Stimulated activated CD4-positive, alpha-beta T cell treated with anti-CD3 and anti-CD28 coated beads, Interleukin-15, amount 100 ng/mL, for 1 hour (primary cell): Measurements from ENCODE around the gene AMIGO2.

Experiments
- DNase-seq, 2 donors: peaks; one replicate each; pipeline ENCODE4 v3.0.0-alpha.2; 2020; ENCODE audit warnings: low read depth in 1 of 2, low spot score in 1 of 2

The AMIGO2 gene

DNA sequence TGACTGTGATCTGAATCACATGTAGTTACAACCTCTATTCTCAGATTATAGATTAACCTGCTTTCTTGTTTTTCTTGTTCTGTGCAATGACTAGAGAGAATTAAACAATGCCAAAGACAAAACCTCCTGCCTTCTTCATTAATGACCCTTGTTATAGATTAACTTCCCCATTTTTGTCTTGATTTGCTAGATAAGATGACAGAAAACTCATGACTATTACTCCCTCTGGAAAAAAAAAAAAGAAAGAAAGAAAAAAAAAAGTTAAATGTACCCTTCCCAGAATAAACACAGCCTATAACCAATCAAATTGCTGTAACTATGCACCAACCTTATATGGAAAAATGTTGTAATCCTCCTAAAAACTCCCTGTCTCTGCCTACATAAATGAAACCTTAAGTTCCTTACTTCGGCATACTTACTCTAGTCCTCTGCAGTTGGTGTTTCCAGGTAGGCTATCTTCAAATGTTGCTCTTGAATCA lies 41.5 kb downstream of the AMIGO2 start:
- DNase-seq = no peak

DNA sequence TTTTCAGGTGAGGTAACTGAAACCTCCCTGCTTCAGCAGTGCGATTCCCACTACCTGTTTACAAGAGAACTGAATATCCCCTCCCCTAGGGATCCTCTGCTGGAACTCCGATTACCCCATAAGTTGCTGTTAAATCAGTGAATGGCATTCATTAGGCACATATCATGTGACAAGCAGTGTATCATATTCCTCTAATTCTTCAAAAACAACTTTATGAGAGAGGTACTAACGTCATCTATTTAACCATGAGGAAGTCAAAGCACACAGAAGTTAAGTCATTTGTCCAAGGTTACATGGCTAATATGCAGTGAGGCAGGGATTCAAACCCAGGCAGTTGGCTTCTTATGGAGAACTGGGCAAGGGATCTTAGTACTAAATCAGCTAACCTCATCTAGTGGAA lies 44.3 kb downstream of the AMIGO2 start:
- no peak for DNase-seq

DNA sequence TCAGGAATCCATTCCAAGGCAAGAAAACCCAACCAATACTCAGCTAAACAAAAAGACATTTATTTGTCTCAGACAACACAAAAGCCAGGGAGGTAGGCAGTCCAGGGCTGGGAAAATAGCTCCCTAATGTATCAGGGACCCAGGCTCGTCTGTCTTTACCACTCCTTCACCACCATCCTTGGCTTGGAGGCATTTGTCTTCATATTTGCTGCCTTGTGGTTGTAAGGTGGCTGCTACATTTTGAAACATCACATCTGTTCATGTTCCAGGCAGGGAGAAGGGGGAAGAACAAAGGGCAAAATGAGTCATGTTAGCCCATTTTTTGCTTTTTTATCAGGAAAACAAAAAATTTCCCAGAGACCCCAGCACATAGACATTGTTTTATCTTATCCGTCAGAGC lies 45.1 kb downstream of the AMIGO2 start:
- no peak for DNase-seq

DNA sequence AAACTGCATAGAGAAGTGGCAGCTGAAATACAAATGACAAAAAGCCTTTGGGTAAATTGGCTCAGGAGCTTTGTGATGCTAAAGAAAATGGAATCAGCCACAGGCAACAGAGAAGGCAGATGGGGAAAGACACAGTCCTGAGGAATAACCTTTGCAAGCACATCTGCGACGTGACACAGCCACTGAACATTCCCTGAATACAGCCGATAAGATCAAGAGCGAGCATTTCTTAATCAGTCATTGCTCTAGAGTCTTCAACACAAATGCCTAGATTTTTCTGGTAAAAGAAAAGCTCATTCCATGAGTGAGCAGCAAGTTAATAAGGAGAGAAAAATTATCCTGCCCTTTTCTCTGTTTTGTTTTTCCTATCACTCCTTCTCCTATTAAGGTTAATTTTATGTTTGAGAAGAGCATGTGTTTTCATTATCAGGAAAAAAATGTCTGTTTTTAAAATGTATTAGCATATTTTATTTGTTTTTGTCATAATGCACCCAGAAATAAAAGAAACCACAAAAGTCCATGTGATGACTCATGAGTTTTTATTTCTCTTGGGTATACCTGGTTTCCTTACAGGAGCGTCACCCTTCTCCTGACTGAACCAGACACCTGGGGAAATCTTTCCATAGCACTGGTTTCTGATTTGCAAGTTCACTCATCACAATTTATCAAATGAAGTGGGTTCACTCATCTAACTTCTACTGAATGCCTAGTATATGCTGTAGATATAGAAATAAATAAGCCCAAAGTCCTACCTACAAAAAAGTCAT lies 45.8 kb downstream of the AMIGO2 start:
- DNase-seq = no peak

DNA sequence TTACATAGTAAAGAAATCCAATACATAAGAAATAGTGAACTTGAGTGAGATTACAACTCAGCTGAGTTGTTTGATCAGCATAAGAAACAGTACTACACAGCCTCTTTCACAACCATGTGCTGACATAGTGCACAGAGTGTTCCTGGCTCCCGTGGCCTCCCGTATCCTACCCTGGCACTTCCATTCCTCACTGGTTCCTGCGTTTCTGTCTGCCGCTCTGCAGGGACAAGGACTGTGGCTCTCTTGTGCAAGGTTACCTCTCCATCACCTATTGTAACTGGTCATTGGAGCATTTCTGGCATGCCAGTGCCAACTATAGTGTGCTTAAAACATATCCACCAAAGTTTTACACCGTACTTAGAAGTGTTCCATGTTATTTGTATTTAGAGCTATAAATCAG lies 46.7 kb downstream of the AMIGO2 start:
- DNase-seq = no peak

DNA sequence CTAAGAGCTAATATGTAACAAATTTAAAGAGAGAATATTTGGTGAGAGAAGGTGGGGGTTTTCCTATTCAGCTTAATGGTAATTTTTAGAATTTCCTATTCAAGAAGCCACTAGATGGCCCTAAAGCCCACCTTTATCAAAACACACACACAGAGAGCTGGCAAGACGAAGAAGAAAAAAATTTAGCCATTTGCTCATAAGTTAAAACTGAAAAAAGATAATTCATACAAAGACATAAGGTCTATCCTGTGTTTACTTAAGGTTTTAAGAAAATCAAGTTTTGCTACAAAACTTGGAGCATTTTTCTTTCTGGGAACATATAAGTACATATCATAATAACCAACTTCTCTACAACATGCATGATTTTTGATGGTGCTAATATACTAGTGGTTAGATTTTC lies 47.1 kb downstream of the AMIGO2 start:
- DNase-seq = no peak

DNA sequence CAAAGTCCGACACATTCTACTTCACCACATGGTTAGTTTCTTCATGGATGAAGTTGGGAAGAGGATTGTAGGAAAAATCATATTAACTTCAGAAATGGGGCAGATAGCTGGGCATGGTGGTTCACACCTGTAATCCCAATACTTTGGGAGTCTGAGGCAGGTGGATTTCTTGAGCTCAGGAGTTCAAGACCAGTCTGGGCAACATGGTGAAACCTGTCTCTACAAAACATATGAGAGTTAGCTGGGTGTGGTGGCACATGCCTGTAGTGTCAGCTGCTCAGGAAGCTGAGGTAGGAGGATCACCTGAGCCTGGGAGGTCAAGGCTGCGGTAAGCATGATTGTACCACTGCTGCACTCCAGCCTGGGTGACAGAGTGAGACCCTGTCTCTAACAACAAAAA lies 49.9 kb downstream of the AMIGO2 start:
- DNase-seq = no peak

DNA sequence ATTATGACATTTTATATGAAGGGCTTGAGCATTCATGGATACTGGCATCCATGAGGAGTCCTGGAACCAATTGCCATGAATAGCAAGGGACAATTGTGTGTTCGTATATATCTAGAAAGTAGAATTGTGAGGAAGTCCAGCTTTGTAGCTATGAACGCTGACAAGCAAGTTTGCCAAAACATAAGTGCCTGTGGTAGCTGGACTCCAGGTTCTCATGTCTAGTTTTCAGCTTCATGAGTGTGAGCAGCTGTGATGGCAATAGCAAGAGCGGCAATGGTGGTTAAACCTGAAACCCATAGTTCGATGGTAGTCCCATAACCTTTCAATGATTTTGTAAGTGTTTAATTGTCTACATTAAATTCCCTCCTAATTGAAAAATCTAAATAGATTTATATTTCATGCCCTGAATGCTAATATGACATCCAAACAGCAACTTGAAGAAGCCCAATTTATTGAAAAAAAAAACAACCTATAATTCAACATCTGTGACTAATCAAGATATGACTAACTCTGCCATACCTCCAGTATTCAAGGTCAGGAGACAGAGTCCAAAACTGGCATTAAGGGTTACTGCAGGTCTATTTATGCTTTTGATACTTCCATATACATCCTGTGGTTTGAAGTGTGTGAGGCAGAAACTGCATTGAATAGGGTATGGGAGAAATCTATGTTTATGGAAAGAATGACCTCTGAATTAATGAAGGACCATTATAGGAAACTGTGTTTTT lies 50.6 kb downstream of the AMIGO2 start:
- no peak for DNase-seq

DNA sequence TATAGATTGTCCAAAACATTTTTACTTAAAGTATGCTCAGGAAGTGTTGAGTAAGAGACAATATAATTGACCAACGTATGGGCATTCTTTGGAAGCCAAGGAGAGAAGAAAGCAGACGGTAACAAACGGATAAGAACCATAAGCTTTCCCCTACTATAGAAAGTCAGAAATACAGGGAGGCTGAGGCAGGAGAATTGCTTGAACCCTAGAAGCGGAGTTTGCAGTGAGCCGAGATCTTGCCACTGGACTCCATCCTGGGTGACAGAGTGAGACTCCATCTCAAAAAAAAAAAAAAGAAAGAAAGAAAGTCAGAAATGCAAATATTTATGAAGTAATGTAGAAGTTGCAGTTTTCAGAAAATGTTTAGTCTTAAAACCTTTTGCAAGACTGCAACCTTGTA lies 51.6 kb downstream of the AMIGO2 start:
- DNase-seq = no peak
